Upper lobe of left lung (tissue), 6 donors: ENCODE measurements around the gene CSPG5. TPM values are rescaled to one million over a fixed set of nuclear protein-coding genes. Genes with fewer than 3 reads are reported as not detected.

ENCODE experiments used
- ATAC-seq, 2 donors: fragments of 200-7000 bp; cut with Tn5 transposase; one replicate each; pipeline ENCODE4 v1.9.1; 2022; ENCODE audit warnings: mild to moderate bottlenecking in 2 of 2, moderate library complexity in 2 of 2; ENCODE audit not compliant: low FRiP score in 2 of 2
- DNase-seq, 2 donors: peaks; one replicate each; pipeline ENCODE4 v3.0.0-alpha.2; 2019 to 2020
- H3K27ac ChIP-seq, 4 donors: fragments of 200-600 bp; sonication (generic); one replicate each; pipeline ENCODE4 v1.5.1; 2016 to 2019
- H3K27me3 ChIP-seq, 4 donors: fragments of 200-600 bp; sonication (generic); one replicate each; pipeline ENCODE4 v1.5.1; 2017 to 2019
- H3K36me3 ChIP-seq, 4 donors: fragments of 200-600 bp; sonication (generic); one replicate each; pipeline ENCODE4 v1.5.1; 2016 to 2019
- H3K4me1 ChIP-seq, 4 donors: fragments of 200-600 bp; sonication (generic); one replicate each; pipeline ENCODE4 v1.5.1; 2018 to 2019
- H3K4me3 ChIP-seq, 4 donors: fragments of 200-600 bp; sonication (generic); one replicate each; pipeline ENCODE4 v1.5.1; 2017 to 2019; ENCODE audit warnings: mild to moderate bottlenecking in 2 of 4, moderate library complexity in 1 of 4
- H3K9me3 ChIP-seq, 4 donors: fragments of 200-600 bp; sonication (generic); one replicate each; pipeline ENCODE4 v1.5.1; 2018 to 2019
- EP300 ChIP-seq, 4 donors: sonication (generic); formaldehyde crosslinking; IDR thresholded peaks; one replicate each; pipeline ENCODE4 v1.5.1; 2017; ENCODE audit warnings: antibody characterized with exemption in 4 of 4, control low read depth in 2 of 4
- POLR2A ChIP-seq, 4 donors: fragments of 450-650 bp; IDR thresholded peaks; one replicate each; pipeline ENCODE4 v1.5.1; 2016 to 2017; ENCODE audit warnings: antibody characterized with exemption in 4 of 4, mild to moderate bottlenecking in 2 of 4
- POLR2AphosphoS5 ChIP-seq, 2 donors: sonication (generic); formaldehyde crosslinking; IDR thresholded peaks; one replicate each; pipeline ENCODE4 v1.5.1; 2017; ENCODE audit warnings: antibody characterized with exemption in 2 of 2
- WGBS, 2 donors: methylation state at CpG; one replicate each; pipeline ENCODE4 v1.1.5; 2017 to 2018; 5-methylcytosine and 5-hydroxymethylcytosine counted together
- total RNA-seq, 6 donors: library from RNA; depleted of rRNA in 4 of 6; stranded (reverse); fragments of >200 nt in 4 of 6; gene quantifications; one replicate each; pipeline versions ENCODE4 v1.1.0 to v1.2.1, GENCODE V29; 2016 to 2021
- TF ChIP-seq, protein P1 (sequence below), 6 experiments: fragments of 450-650 bp in 4 of 6; fragments of 200-600 bp in 2 of 6; sonication (generic) in 2 of 6; IDR thresholded peaks; one replicate each; pipeline ENCODE4 v1.5.1; 2016 to 2019; ENCODE audit warnings: antibody characterized with exemption in 6 of 6
- donor health status: DM: no; HTN: no; CAD: no; lungs with moderate emphysema.
- donor health status: DM: no; HTN: yes; CAD: no; lungs with severe emphysema.

Gene CSPG5
- total RNA-seq, 6 donors from 2014 or later: 4.2 to 12.3 (median 6.5) TPM

DNA sequence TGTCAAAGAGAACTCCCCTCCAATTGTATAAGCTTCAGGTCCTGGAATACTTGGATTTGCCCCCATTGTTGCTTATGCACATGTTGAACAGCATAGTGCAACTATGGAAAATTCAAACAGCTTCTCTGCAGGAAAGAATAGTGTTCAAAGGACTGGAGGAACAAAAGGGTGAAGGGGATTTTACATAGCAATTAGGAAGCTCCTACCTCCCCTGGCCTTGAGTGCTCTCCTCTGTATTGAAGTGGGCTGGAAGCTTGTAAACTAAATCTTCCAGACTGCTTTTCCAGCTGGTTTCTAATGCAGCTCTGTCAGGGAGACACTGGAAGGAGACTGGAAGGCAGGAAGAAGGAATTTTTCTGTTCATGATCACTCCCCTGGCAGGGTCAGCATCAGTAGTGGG is 57.9 kb downstream of the CSPG5 start:
- Histone ChIP-seq H3K4me1 (peaks cover 0 to 8% (median 2%) of the 10 kb centered on the region in 4 donors), H3K36me3 (no peaks in the 10 kb centered on the region), H3K27ac (no peak overlapping the region), H3K9me3 (no peaks in the 10 kb centered on the region), H3K27me3 (no peaks in the 10 kb centered on the region), H3K4me3 (no peak overlapping the region)
- DNase-seq (no peak), ATAC-seq (no peak)
- TF ChIP-seq POLR2AphosphoS5 (IDR thresholded peaks at IDR 0.05) (no peak), POLR2A (IDR thresholded peaks at IDR 0.05) (no peak), EP300 (IDR thresholded peaks at IDR 0.05) (no peak)
- TF ChIP-seq, protein P1, sequence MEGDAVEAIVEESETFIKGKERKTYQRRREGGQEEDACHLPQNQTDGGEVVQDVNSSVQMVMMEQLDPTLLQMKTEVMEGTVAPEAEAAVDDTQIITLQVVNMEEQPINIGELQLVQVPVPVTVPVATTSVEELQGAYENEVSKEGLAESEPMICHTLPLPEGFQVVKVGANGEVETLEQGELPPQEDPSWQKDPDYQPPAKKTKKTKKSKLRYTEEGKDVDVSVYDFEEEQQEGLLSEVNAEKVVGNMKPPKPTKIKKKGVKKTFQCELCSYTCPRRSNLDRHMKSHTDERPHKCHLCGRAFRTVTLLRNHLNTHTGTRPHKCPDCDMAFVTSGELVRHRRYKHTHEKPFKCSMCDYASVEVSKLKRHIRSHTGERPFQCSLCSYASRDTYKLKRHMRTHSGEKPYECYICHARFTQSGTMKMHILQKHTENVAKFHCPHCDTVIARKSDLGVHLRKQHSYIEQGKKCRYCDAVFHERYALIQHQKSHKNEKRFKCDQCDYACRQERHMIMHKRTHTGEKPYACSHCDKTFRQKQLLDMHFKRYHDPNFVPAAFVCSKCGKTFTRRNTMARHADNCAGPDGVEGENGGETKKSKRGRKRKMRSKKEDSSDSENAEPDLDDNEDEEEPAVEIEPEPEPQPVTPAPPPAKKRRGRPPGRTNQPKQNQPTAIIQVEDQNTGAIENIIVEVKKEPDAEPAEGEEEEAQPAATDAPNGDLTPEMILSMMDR (IDR thresholded peaks at IDR 0.05): no peak

DNA sequence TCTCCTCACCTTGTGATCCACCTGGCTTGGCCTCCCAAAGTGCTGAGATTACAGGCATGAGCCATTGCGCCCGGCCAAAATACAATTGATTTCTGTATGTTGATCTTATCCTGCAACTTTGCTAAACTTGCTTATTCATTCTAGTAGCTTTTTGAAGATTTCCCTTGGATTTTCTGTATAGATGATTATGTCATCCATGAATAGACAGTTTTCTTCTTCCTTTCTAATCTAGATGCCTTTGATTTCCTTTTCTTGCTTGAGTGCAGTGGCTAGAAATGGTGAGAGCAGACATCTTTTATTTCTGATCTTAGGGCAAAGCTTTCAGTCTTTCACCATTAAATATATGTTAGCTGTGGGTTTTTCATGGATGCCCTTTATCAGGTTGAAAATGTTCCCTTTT is 60.7 kb downstream of the CSPG5 start:
- no peaks in the 10 kb centered on the region for H3K27me3 ChIP-seq
- no peaks in the 10 kb centered on the region for H3K36me3 ChIP-seq
- 93% methylated on average over 2 of the region's 2 CpGs for WGBS, 2 donors
- ATAC-seq: no peak
- TF ChIP-seq POLR2A (IDR thresholded peaks at IDR 0.05) (no peak), EP300 (IDR thresholded peaks at IDR 0.05) (no peak), POLR2AphosphoS5 (IDR thresholded peaks at IDR 0.05) (no peak)
- TF ChIP-seq, protein P1 (IDR thresholded peaks at IDR 0.05): no peak
- H3K9me3 ChIP-seq: no peaks in the 10 kb centered on the region
- DNase-seq: no peak
- H3K4me1 ChIP-seq: peaks cover 0 to 13% (median 7%) of the 10 kb centered on the region in 4 donors
- H3K27ac ChIP-seq: no peak overlapping the region
- no peak overlapping the region for H3K4me3 ChIP-seq

DNA sequence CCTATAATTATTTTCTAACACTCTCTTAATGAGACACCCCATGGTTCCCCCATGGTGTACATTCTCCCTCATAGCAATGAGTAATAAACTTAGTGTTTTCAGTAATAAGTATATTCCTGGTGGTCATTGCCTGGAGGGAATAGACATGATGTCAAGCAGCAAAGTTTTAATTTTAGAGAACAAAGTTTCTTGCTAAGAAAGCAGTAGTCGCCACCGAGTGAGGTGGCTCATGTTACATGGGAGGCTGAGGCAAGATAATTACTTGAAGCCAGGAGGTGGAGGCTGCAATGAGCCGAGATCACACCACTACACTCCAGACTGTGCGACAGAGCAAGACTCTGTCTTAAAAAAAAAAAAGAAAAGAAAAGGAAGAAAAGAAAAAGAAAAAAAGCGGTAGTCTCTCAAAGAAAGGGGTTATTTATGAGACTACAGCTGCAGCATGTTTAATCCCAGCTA is 62.8 kb downstream of the CSPG5 start:
- 74 to 78% methylated on average over 5 of the region's 5 CpGs for WGBS, 2 donors
- Histone ChIP-seq H3K4me1 (peaks cover 7 to 19% (median 11%) of the 10 kb centered on the region in 4 donors), H3K27me3 (no peaks in the 10 kb centered on the region), H3K27ac (no peak overlapping the region), H3K9me3 (no peaks in the 10 kb centered on the region), H3K4me3 (no peak overlapping the region), H3K36me3 (no peaks in the 10 kb centered on the region)
- TF ChIP-seq EP300 (IDR thresholded peaks at IDR 0.05): no peak
- TF ChIP-seq, protein P1 (IDR thresholded peaks at IDR 0.05): no peak
- no peak for TF ChIP-seq POLR2A (IDR thresholded peaks at IDR 0.05)
- TF ChIP-seq POLR2AphosphoS5 (IDR thresholded peaks at IDR 0.05): no peak
- DNase-seq: no peak
- ATAC-seq: no peak

DNA sequence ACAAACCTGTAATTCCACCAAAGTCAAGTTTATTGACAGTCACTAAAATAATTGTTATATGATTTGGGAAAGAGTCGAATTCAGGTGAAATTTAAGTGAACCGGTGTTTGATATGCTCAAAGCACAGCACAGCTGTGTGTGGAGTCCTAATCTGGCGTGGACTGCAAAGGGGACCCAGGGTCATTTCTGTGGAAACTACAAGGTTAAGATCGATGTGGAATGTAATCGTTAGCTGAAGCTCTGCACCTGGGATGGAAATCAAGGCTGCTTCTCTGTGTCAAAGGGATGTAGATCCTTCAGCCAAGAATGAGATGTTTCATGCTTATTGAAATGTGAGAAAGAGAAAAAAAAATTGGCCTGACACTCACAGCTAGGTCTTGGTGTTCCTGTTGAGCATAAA is 63.6 kb downstream of the CSPG5 start:
- 59 to 60% methylated on average over 5 of the region's 5 CpGs for WGBS, 2 donors
- DNase-seq: no peak
- Histone ChIP-seq H3K4me1 (peaks cover 7 to 19% (median 11%) of the 10 kb centered on the region in 4 donors), H3K27ac (no peak overlapping the region), H3K36me3 (peaks cover 0 to 8% (median 3%) of the 10 kb centered on the region in 4 donors), H3K4me3 (no peak overlapping the region), H3K27me3 (no peaks in the 10 kb centered on the region), H3K9me3 (no peaks in the 10 kb centered on the region)
- no peak for ATAC-seq
- TF ChIP-seq POLR2A (IDR thresholded peaks at IDR 0.05) (no peak), POLR2AphosphoS5 (IDR thresholded peaks at IDR 0.05) (no peak), EP300 (IDR thresholded peaks at IDR 0.05) (no peak)
- TF ChIP-seq, protein P1 (IDR thresholded peaks at IDR 0.05): no peak
